B cell (primary cell): ENCODE results near the gene CFAP210. TPM values are rescaled to one million over a fixed set of nuclear protein-coding genes. Genes with fewer than 3 reads are reported as not detected.
"Not testable (repeated sequence)": the region's sequence is repeated elsewhere in the genome, so short reads cannot be mapped to it uniquely, and the experiment has no call there.

Experiments
- ATAC-seq: fragments of 200-7000 bp; cut with Tn5 transposase; one replicate; pipeline ENCODE4 v1.10.0; 2021; ENCODE audit warnings: low read depth, mild to moderate bottlenecking, moderate number of reproducible peaks, moderate library complexity
- CTCF ChIA-PET: fragments of 350-600 bp; sonication (Branson Sonifier 250); formaldehyde crosslinking; loops from one replicate; lab custom pipeline; 2021; ENCODE audit warnings: antibody characterized with exemption, inconsistent platforms; lab: Charles Lee
- POLR2A ChIA-PET: fragments of 350-600 bp; sonication (Branson Sonifier 250); formaldehyde crosslinking; loops from one replicate; lab custom pipeline; 2021; ENCODE audit warnings: antibody characterized with exemption; lab: Charles Lee
- DNase-seq: peaks from one replicate; pipeline ENCODE4 v3.0.0; 2013
- H2AFZ ChIP-seq: 2 replicates; pipeline ENCODE4 v1.6.1; 2012; ENCODE audit warnings: mild to moderate bottlenecking, low read depth, low read length; ENCODE audit not compliant: insufficient read depth, poor library complexity, severe bottlenecking
- H3K27ac ChIP-seq, 2 donors: 1 replicate in 1 of 2; 2 replicates in 1 of 2; pipeline ENCODE4 v1.5.1; 2012 to 2013; ENCODE audit warnings: low read length in 2 of 2, mild to moderate bottlenecking in 2 of 2, moderate library complexity in 1 of 2
- H3K27me3 ChIP-seq, 4 experiments: fragments of 200-600 bp in 1 of 4; sonication (generic) in 1 of 4; replicated peaks in 1 of 4; 1 replicate in 2 of 4; 2 replicates in 2 of 4; pipeline versions ENCODE4 v1.6.1 to v1.7.0; 2013 to 2016; ENCODE audit warnings: low read length in 3 of 4, mild to moderate bottlenecking in 2 of 4, mixed read lengths in 1 of 4, moderate library complexity in 1 of 4; ENCODE audit not compliant: insufficient read depth in 4 of 4, control insufficient read depth in 3 of 4; ENCODE audit errors: control extremely low read depth in 1 of 4
- H3K36me3 ChIP-seq, 2 experiments: replicated peaks in 1 of 2; 1 replicate in 1 of 2; 2 replicates in 1 of 2; pipeline versions ENCODE4 v1.6.1 to v1.7.1; 2013; ENCODE audit warnings: low read length in 1 of 2; ENCODE audit not compliant: insufficient read depth in 2 of 2, control insufficient read depth in 1 of 2; ENCODE audit errors: control extremely low read depth in 1 of 2, extremely low read depth in 1 of 2
- H3K4me1 ChIP-seq, 2 donors: fragments of 200-600 bp in 1 of 2; sonication (generic) in 1 of 2; 1 replicate in 1 of 2; 2 replicates in 1 of 2; pipeline versions ENCODE4 v1.5.1 to v1.6.1; 2013 to 2017; ENCODE audit warnings: low read length in 2 of 2; ENCODE audit not compliant: control insufficient read depth in 2 of 2, insufficient read depth in 2 of 2
- H3K4me2 ChIP-seq: replicated peaks from 2 replicates; pipeline ENCODE3; 2012; ENCODE audit warnings: mild to moderate bottlenecking, low read depth, low read length; ENCODE audit not compliant: poor library complexity, severe bottlenecking
- H3K4me3 ChIP-seq, 5 experiments: fragments of 200-600 bp in 1 of 5; sonication (generic) in 1 of 5; 1 replicate in 3 of 5; 2 replicates in 2 of 5; pipeline versions ENCODE4 v1.5.1 to v1.7.0; 2011 to 2016; ENCODE audit warnings: low read length in 4 of 5, mild to moderate bottlenecking in 4 of 5, low read depth in 2 of 5, control low read depth in 1 of 5, moderate library complexity in 1 of 5; ENCODE audit not compliant: insufficient read depth in 1 of 5; ENCODE audit errors: control extremely low read depth in 1 of 5, extremely low read depth in 1 of 5
- H3K79me2 ChIP-seq: fragments of 200-600 bp; sonication (generic); one replicate; pipeline ENCODE4 v1.6.0; 2016; ENCODE audit warnings: low read length; ENCODE audit not compliant: control insufficient read depth, insufficient read depth
- H3K9ac ChIP-seq: fragments of 200-600 bp; sonication (generic); 2 replicates; pipeline ENCODE4 v1.6.1; 2017; ENCODE audit warnings: mild to moderate bottlenecking, low read length, moderate library complexity
- H3K9me3 ChIP-seq, 3 donors: one replicate each; pipeline versions ENCODE4 v1.6.1 to v1.7.1; 2013; ENCODE audit warnings: low read length in 2 of 3; ENCODE audit not compliant: control insufficient read depth in 2 of 3, insufficient read depth in 1 of 3; ENCODE audit errors: control extremely low read depth in 1 of 3
- H4K20me1 ChIP-seq: 2 replicates; pipeline ENCODE4 v1.6.0; 2012; ENCODE audit warnings: mild to moderate bottlenecking, low read length; ENCODE audit not compliant: insufficient read depth, control insufficient read depth, poor library complexity, severe bottlenecking
- H3K27ac Mint-ChIP-seq: one replicate; pipeline ENCODE4 v1.8.0; 2021; ENCODE audit warnings: mixed read lengths
- H3K27me3 Mint-ChIP-seq: one replicate; pipeline ENCODE4 v1.8.0; 2021; ENCODE audit warnings: mixed read lengths
- H3K4me1 Mint-ChIP-seq: one replicate; pipeline ENCODE4 v1.8.0; 2021; ENCODE audit warnings: mixed read lengths
- H3K4me3 Mint-ChIP-seq: one replicate; pipeline ENCODE4 v1.8.0; 2021; ENCODE audit warnings: mixed read lengths
- H3K9me3 Mint-ChIP-seq: one replicate; pipeline ENCODE4 v1.8.0; 2022; ENCODE audit warnings: mixed read lengths; ENCODE audit not compliant: insufficient read depth
- EZH2 ChIP-seq: IDR thresholded peaks from 2 replicates; pipeline ENCODE4 v1.6.1; 2012; ENCODE audit warnings: borderline replicate concordance, low read depth, mild to moderate bottlenecking, moderate library complexity, low read length; ENCODE audit not compliant: insufficient read depth, poor library complexity, severe bottlenecking
- WGBS: methylation state at CpG from one replicate; pipeline ENCODE4 v1.1.5; 2013; ENCODE audit warnings: missing lambda C conversion rate; ENCODE audit not compliant: insufficient coverage; 5-methylcytosine and 5-hydroxymethylcytosine counted together
- intact Hi-C: fragments of 100-400 bp; cut with micrococcal nuclease; formaldehyde crosslinking; loops from one replicate; pipeline ENCODE4 v1.10.0; 2022
- polyA plus RNA-seq: library from polyadenylated mRNA; depleted of rRNA; stranded (reverse); fragments of >200 nt; gene quantifications from 2 replicates; pipeline ENCODE4 v1.2.3, GENCODE V29; 2012
- total RNA-seq, 2 donors: library from RNA; stranded (reverse); fragments of 120-200 nt in 1 of 2; gene quantifications; 1 replicate in 1 of 2; 2 replicates in 1 of 2; pipeline versions ENCODE4 v1.2.3 to v1.2.4, GENCODE V29; 2013 to 2022
- TF ChIP-seq, protein P1 (sequence below): fragments of 200-600 bp; IDR thresholded peaks from one replicate; pipeline ENCODE4 v1.8.0; 2022; ENCODE audit warnings: antibody characterized with exemption, mild to moderate bottlenecking

The CFAP210 gene
- total and polyA plus RNA-seq, 2 donors (not counting 1 experiment from before 2014, with no cell fraction given), result not detected

DNA sequence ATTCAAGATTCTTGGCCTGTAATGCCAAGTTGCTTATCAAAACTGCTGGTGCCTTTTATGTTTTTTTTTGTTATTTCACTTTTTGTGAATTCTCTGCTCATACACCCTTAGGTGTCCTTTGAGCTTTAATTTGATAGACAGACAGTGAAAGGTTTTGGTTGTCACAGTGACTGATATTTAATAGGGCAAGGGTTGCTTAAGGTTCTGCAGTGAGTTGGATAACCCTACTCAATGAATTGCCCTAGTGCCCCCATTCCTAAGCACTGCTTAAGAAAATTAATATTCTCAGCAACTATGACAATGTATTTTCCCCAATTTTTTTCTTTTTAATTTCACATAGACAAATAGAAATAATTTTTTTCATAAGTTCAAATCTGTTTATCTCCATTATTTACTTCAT, 94.6 kb downstream of the CFAP210 start:
- H3K27me3 ChIP-seq, result no peaks in the 10 kb centered on the region
- H4K20me1 ChIP-seq, result peaks cover 77% of the 10 kb centered on the region
- H3K9me3 ChIP-seq, result no peaks in the 10 kb centered on the region
- no peak overlapping the region for H3K4me3 Mint-ChIP-seq
- DNase-seq (no peak), ATAC-seq (no peak)
- POLR2A ChIA-PET, result no interaction called here
- H3K4me3 ChIP-seq, result no peak overlapping the region
- H3K27me3 Mint-ChIP-seq, result no peaks in the 10 kb centered on the region
- no peaks in the 10 kb centered on the region for H3K4me1 ChIP-seq
- no peak overlapping the region for H2AFZ ChIP-seq
- H3K27ac ChIP-seq, result no peak overlapping the region
- TF ChIP-seq, protein P1, sequence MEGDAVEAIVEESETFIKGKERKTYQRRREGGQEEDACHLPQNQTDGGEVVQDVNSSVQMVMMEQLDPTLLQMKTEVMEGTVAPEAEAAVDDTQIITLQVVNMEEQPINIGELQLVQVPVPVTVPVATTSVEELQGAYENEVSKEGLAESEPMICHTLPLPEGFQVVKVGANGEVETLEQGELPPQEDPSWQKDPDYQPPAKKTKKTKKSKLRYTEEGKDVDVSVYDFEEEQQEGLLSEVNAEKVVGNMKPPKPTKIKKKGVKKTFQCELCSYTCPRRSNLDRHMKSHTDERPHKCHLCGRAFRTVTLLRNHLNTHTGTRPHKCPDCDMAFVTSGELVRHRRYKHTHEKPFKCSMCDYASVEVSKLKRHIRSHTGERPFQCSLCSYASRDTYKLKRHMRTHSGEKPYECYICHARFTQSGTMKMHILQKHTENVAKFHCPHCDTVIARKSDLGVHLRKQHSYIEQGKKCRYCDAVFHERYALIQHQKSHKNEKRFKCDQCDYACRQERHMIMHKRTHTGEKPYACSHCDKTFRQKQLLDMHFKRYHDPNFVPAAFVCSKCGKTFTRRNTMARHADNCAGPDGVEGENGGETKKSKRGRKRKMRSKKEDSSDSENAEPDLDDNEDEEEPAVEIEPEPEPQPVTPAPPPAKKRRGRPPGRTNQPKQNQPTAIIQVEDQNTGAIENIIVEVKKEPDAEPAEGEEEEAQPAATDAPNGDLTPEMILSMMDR, result no peak
- no peak for TF ChIP-seq EZH2
- intact Hi-C loops, result no loop called here
- H3K4me1 Mint-ChIP-seq, result peaks cover 20% of the 10 kb centered on the region
- H3K9me3 Mint-ChIP-seq, result no peaks in the 10 kb centered on the region
- no peak overlapping the region for H3K4me2 ChIP-seq
- H3K79me2 ChIP-seq, result peaks cover 86% of the 10 kb centered on the region
- H3K36me3 ChIP-seq, result peaks cover 0 to 8% of the 10 kb centered on the region in 2 experiments
- CTCF ChIA-PET, result no interaction called here
- H3K9ac ChIP-seq, result no peak overlapping the region
- no peak overlapping the region for H3K27ac Mint-ChIP-seq

DNA sequence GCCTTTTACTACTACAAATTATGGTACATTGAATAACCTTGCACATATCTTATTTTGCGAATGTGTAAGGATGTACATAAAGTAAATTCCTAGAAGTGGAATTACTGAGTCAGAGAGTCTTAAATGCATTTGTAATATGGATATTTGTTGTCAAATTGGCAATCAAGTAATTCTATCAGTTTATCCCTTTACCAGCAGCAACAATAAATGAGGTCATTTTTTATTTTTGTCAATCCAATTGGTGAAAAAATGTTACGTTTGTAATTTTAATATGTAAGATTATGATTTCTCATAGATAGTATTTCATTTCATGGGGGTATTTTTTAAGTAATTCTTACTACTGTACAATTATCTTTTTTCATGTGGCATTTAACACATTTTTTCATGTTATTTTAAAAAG, 95.2 kb downstream of the CFAP210 start:
- H2AFZ ChIP-seq, result no peak overlapping the region
- ChIA-PET POLR2A (no interaction called here), CTCF (no interaction called here)
- H3K4me1 ChIP-seq, result no peaks in the 10 kb centered on the region
- peaks cover 0 to 3% of the 10 kb centered on the region in 2 experiments for H3K36me3 ChIP-seq
- H3K27ac ChIP-seq, result no peak overlapping the region
- H3K4me3 Mint-ChIP-seq, result no peak overlapping the region
- H3K27me3 Mint-ChIP-seq, result no peaks in the 10 kb centered on the region
- intact Hi-C loops, result no loop called here
- no peak overlapping the region for H3K4me2 ChIP-seq
- no peaks in the 10 kb centered on the region for H3K9me3 ChIP-seq
- no peak overlapping the region for H3K4me3 ChIP-seq
- TF ChIP-seq, protein P1, result no peak
- no peak for TF ChIP-seq EZH2
- no peaks in the 10 kb centered on the region for H3K27me3 ChIP-seq
- peaks cover 20% of the 10 kb centered on the region for H3K4me1 Mint-ChIP-seq
- H3K9ac ChIP-seq, result no peak overlapping the region
- H3K27ac Mint-ChIP-seq, result no peak overlapping the region
- H3K79me2 ChIP-seq, result peaks cover 86% of the 10 kb centered on the region
- no peak for DNase-seq
- no peak for ATAC-seq
- no CpG with 5 or more reads among the region's 2 CpGs for WGBS
- H4K20me1 ChIP-seq, result peaks cover 79% of the 10 kb centered on the region
- no peaks in the 10 kb centered on the region for H3K9me3 Mint-ChIP-seq

DNA sequence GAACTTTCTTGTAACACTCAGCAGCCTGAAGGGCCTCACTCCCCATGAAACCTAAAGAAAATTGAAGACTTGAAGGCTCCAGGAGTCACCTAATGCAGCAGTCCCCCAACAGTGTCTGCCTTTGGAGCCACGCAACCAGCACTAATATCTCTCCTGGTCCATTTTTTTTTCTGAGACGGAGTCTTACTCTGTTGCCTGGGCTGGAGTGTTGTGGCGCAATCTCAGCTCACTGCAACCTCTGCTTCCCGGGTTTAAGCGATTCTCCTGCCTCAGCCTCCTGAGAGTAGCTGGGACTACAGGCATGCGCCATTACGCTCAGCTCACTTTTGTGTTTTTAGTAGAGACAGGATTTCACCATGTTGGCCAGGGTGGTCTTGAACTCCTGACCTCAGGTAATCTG, 97.7 kb downstream of the CFAP210 start:
- H3K9me3 Mint-ChIP-seq, intact Hi-C loops, H3K27ac Mint-ChIP-seq, DNase-seq, H3K4me3 ChIP-seq, H3K4me2 ChIP-seq, H2AFZ ChIP-seq, H3K9me3 ChIP-seq, H3K27me3 Mint-ChIP-seq, POLR2A ChIA-PET, H3K36me3 ChIP-seq, CTCF ChIA-PET, H3K27ac ChIP-seq, H3K9ac ChIP-seq, ATAC-seq, H3K4me1 ChIP-seq, H3K27me3 ChIP-seq, H3K4me3 Mint-ChIP-seq: not testable (repeated sequence)
- WGBS, result 100% methylated on average over 6 of the region's 7 CpGs
- H4K20me1 ChIP-seq, result peaks cover 83% of the 10 kb centered on the region
- peaks cover 18% of the 10 kb centered on the region for H3K4me1 Mint-ChIP-seq
- H3K79me2 ChIP-seq, result peaks cover 95% of the 10 kb centered on the region
